Measurements from ENCODE around the gene PRPSAP1.

Gene PRPSAP1
- 17.8 reads per million, percentile 44 among the genes with 10 or more reads in this experiment for total RNA-seq

- peak; percentile 67 for DNase-seq
Measured at GRCh38 chr17:76353599-76354316, at the start of gene PRPSAP1. Gene PRPSAP1, minus strand, starts transcription at chr17:76353916. Its CDS starts 213 bp downstream, at chr17:76353703.

- DNase-seq, result no peak
Measured at GRCh38 chr17:76402711-76403110, 49.0 kb upstream of the PRPSAP1 start.

- DNase-seq, result no peak
Measured at GRCh38 chr17:76399175-76400172, 45.8 kb upstream of the PRPSAP1 start.

GRCh38 chr17:76398523-76399174, 44.9 kb upstream of the PRPSAP1 start:
- no peak for DNase-seq

- DNase-seq, result peak; percentile 84
Measured at GRCh38 chr17:76397687-76398522, 44.2 kb upstream of the PRPSAP1 start.

- DNase-seq, result no peak
Measured at GRCh38 chr17:76397184-76397583, 43.5 kb upstream of the PRPSAP1 start.

DNA sequence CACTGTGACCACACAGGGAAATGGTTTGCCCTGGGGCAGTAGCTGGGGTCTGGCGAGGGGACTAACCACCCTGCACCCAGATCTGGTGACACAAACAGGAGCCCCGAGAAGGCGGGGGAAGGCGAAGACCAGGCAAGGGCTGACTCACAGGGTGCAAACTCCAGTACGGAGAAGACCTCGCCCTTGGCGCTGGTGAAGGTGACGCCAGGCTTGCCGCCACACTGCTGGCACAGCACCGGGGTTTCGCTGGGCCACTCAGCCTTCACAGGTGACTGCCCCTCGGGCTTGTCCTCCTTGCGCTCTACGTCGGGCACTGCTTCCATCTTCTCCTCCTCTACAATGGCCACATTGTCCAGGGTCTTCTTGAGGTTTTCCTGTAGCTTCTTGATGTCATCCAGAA, 42.3 kb upstream of the PRPSAP1 start:
- DNase-seq, result no peak

DNA sequence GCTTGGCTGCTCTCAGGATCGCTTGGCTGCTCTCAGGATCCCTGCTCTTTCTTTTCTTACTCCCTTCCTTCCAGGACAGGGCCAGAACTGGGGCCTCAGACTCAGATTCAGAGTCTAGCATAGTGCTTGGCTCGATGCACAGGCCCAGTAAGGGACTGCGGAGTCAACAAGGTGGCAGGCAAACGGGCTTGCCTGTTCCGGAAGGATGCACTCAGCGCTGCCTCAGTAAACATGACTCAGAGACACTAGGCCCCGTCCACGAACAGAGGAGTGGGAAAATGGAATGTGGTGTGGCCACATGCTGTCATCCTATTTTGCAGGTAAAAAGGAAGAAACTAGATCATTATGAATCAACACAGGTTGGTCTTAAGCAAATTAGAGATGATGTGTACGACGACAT, 40.5 kb upstream of the PRPSAP1 start:
- no peak for DNase-seq

- DNase-seq, result no peak
Measured at GRCh38 chr17:76391200-76391715, 37.5 kb upstream of the PRPSAP1 start.

- DNase-seq, result no peak
Measured at GRCh38 chr17:76390003-76390421, 36.3 kb upstream of the PRPSAP1 start.

DNA sequence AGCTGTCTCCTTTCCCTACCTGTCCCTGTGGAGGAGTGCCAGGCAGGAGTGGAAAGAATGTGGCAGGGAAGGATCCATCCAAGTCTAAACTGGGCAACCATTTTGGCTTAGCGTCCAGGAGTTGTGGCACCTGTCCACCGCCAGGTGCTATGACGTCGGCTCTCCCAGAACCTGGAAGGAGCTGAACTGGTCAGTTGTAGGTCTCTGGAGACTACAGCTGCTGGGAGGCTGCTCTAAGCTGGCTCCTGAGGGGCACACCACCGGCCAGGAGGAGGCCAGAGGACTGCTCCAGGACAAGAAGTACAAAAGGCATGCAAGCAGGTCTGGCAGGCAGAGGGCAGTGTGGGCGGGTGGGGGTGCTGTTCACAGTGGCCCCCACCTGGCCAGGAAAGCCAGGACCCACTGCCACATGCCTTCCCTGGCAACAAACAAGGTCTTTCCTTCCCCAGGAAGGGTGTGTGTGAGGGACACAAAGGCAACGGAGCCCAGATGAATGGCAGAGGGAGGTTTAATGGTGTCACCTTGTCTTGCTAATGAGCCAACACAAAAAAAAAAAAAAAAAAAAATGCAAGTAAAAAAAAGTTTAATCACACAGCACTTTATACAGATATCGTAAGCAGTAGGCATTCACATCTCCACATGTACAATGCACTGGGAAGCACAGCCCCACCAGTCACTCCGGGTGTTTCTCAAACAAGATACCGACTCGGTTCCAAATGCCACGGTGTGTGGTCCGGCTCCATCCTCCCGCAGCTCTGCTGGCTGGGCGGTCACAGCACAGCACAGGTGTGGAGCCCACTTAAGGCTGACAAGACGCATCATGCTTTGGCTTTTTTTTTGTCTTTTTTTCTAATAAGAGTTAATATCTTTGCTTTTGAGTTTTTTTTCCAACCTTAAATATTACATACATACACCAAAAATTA, 35.5 kb upstream of the PRPSAP1 start:
- no peak for DNase-seq

- no peak for DNase-seq
Measured at GRCh38 chr17:76386966-76387765, 33.5 kb upstream of the PRPSAP1 start.

- DNase-seq, result peak; percentile 73
Measured at GRCh38 chr17:76385892-76386786, 32.4 kb upstream of the PRPSAP1 start.

GRCh38 chr17:76384987-76385891, 31.5 kb upstream of the PRPSAP1 start:
- peak; percentile 36 for DNase-seq

DNA sequence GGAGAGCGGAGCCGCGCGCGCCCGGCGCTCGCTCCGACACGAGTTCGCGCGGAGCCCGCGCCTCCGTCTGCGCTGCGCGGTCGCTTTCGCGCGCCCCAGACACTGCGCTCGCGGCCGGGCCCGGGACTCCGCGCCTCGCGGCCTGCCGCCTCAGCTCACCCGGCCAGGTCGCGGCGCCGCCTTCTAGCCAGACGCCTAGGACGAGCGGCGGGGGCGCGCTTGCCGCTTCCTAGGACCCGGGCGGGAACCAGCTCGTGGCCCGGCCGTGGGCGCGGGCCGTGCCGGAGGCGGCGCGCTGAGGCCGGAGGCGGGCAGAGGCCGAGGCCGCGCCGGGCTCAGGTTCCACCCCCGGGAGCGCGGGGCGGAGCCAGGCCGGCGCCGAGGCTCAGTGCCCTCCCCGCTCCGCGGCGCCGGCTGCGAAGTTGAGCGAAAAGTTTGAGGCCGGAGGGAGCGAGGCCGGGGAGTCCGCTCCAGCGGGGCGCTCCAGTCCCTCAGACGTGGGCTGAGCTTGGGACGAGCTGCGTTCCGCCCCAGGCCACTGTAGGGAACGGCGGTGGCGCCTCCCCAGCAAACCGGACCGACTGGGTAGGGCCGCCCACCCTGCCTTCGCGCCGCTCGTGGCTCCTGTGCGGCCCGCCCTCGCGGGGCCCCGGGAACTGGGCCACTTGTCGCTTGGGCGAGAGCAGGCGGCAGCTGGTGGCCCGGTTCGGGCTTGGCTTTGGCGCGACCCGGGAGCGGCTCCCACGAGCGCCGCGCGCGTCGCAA, 30.7 kb upstream of the PRPSAP1 start, which contains the start of gene SPHK1:
TSS of gene SPHK1 (plus strand) at position 388 of the 765 bp plus-strand sequence. CDS start 1,036 bp downstream, outside the sequence.
- DNase-seq, result peak; percentile 17

DNA sequence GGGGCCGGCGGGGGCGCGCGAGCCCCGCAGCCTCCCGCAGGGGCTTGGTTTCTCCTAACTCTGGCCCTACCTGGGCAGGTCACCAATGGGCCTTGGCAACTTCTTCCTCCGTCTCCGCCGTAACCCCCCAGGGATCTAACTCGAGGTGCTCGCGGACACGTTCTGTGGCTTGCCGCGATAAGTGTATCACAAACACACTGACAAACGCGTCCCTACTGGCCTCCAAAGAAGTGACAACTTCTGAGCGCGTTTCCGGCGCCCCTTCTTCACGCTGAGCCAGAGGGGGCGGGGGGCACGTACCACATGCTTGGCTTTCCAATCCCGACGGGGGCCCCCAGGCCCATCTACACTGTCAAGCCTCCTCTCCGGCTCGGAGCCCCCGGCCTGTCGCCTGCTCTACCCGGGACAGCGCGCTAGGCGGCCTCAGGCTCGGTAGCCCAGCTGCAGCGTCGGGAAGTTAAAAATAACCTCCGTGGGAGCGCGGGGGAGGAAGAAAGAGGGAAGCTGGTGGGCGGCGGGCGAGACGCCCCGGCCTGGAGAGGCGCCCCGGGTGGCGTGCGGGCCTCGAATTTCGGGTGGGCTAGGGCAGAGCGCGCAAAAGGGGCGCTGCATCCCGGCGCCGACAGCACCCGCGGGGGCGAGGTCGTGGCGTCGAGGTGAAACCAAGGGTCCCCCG, 30.0 kb upstream of the PRPSAP1 start:
- peak; percentile 11 for DNase-seq

All from effector CD4-positive, alpha-beta T cell (primary cell).